HCT116 (cell line): ENCODE results near the gene ZNF148. TPM values are rescaled to one million over a fixed set of nuclear protein-coding genes. Genes with fewer than 3 reads are reported as not detected.
A peak's percentile ranks its signal among the peaks of the same experiment; 100 is the strongest.

Experiments used
- ATAC-seq: fragments of 200-7000 bp; cut with Tn5 transposase; 2 replicates; pipeline ENCODE4 v1.9.1; 2020; ENCODE audit warnings: mild to moderate bottlenecking, moderate library complexity
- BruUV-seq: library from RNA; stranded (reverse); fragments of 400-500 nt; replicated peaks from 2 replicates; lab custom pipeline; 2021; lab: Mats Ljungman, UMichigan
- CTCF ChIA-PET: fragments of 300-600 bp; sonication (Branson Sonifier 250); formaldehyde crosslinking; loops from one replicate; lab custom pipeline; 2021; ENCODE audit warnings: antibody characterized with exemption; lab: Charles Lee
- POLR2A ChIA-PET: fragments of 300-600, 350-600 bp; sonication (Branson Sonifier 250); formaldehyde crosslinking; loops from one replicate; lab custom pipeline; 2021; ENCODE audit warnings: antibody characterized with exemption; lab: Charles Lee
- RAD21 ChIA-PET, 2 experiments: fragments of 300-600 bp; sonication (Branson Sonifier 250); formaldehyde crosslinking; loops; one replicate each; lab custom pipeline; 2023; ENCODE audit warnings: low total read pairs in 2 of 2; ENCODE audit not compliant: uncharacterized antibody in 2 of 2, unreplicated experiment in 2 of 2, low non-redundant PET in 1 of 2; lab: Charles Lee
- DNase-seq: peaks from one replicate; pipeline ENCODE4 v3.0.0-alpha.2; 2010; ENCODE audit warnings: low read depth, low spot score
- H2AFZ ChIP-seq: fragments of 200-600 bp; shearing (Covaris generic), sonication (generic); 2 replicates; pipeline ENCODE4 v1.6.1; 2017; ENCODE audit warnings: low read depth, mixed run types, mixed read lengths, antibody characterized with exemption, low read length; ENCODE audit not compliant: poor library complexity, severe bottlenecking
- H3K27ac ChIP-seq: 2 replicates; pipeline ENCODE4 v1.5.1; 2012; ENCODE audit warnings: low read depth, low read length
- H3K27me3 ChIP-seq: fragments of 200-600 bp; sonication (generic); 2 replicates; pipeline ENCODE4 v1.6.1; 2016; ENCODE audit warnings: mixed run types, low read length, mixed read lengths; ENCODE audit not compliant: insufficient read depth
- H3K36me3 ChIP-seq, 2 experiments: fragments of 200-500 bp in 1 of 2; fragments of 200-600 bp in 1 of 2; sonication (Bioruptor generic) in 1 of 2; sonication (generic) in 1 of 2; 2 replicates each; pipeline versions ENCODE4 v1.5.1 to v1.6.1; 2014 to 2016; ENCODE audit warnings: low read length in 2 of 2, inconsistent platforms in 1 of 2, mixed read lengths in 1 of 2, mixed run types in 1 of 2; ENCODE audit not compliant: insufficient read depth in 2 of 2, control insufficient read depth in 1 of 2
- H3K4me1 ChIP-seq, 2 experiments: fragments of 200-600 bp in 1 of 2; sonication (generic) in 1 of 2; 2 replicates each; pipeline versions ENCODE4 v1.5.1 to v1.6.1; 2012 to 2017; ENCODE audit warnings: low read length in 2 of 2, inconsistent platforms in 1 of 2, mild to moderate bottlenecking in 1 of 2, mixed read lengths in 1 of 2, mixed run types in 1 of 2, moderate library complexity in 1 of 2; ENCODE audit not compliant: insufficient read depth in 2 of 2, control insufficient read depth in 1 of 2
- H3K4me2 ChIP-seq: fragments of 200-600 bp; sonication (generic); 2 replicates; pipeline ENCODE4 v1.6.1; 2017; ENCODE audit warnings: mixed run types, low read length, mixed read lengths
- H3K4me3 ChIP-seq, 2 experiments: fragments of 200-600 bp in 1 of 2; sonication (generic) in 1 of 2; replicated peaks in 1 of 2; 2 replicates each; pipeline ENCODE4 v1.5.1; 2011 to 2016; ENCODE audit warnings: low read length in 2 of 2, control low read depth in 1 of 2, low read depth in 1 of 2, mild to moderate bottlenecking in 1 of 2, mixed read lengths in 1 of 2, mixed run types in 1 of 2
- H3K79me2 ChIP-seq: fragments of 200-600 bp; sonication (generic); 2 replicates; pipeline ENCODE4 v1.6.1; 2017; ENCODE audit warnings: mild to moderate bottlenecking, mixed run types, low read length, moderate library complexity, mixed read lengths; ENCODE audit not compliant: insufficient read depth
- H3K9ac ChIP-seq: fragments of 200-600 bp; sonication (generic); 2 replicates; pipeline ENCODE4 v1.6.1; 2016; ENCODE audit warnings: low read length, mixed read lengths
- H3K9me2 ChIP-seq: fragments of 200-600 bp; sonication (generic), shearing (Covaris generic); 2 replicates; pipeline ENCODE4 v1.6.1; 2017; ENCODE audit warnings: mixed run types, mild to moderate bottlenecking, moderate library complexity; ENCODE audit not compliant: insufficient read depth
- H3K9me3 ChIP-seq, 2 experiments: fragments of 200-500 bp in 1 of 2; fragments of 200-600 bp in 1 of 2; sonication (Bioruptor generic) in 1 of 2; sonication (generic) in 1 of 2; 2 replicates each; pipeline ENCODE4 v1.6.1; 2014 to 2017; ENCODE audit warnings: low read length in 2 of 2, mixed read lengths in 2 of 2, inconsistent platforms in 1 of 2, low read depth in 1 of 2, mild to moderate bottlenecking in 1 of 2, mixed run types in 1 of 2, moderate library complexity in 1 of 2; ENCODE audit not compliant: control insufficient read depth in 1 of 2, insufficient read depth in 1 of 2
- H4K20me1 ChIP-seq: fragments of 200-600 bp; sonication (generic), shearing (Covaris generic); 2 replicates; pipeline ENCODE4 v1.6.1; 2017; ENCODE audit warnings: mixed run types, mild to moderate bottlenecking, moderate library complexity; ENCODE audit not compliant: insufficient read depth
- CBX3 ChIP-seq: IDR thresholded peaks from 2 replicates; pipeline ENCODE4 v1.6.1; 2012; ENCODE audit warnings: low read depth
- CEBPB ChIP-seq: IDR thresholded peaks from 2 replicates; pipeline ENCODE4 v1.6.1; 2012; ENCODE audit warnings: low read depth
- EZH2 ChIP-seq: fragments of 200-600 bp; sonication (generic); IDR thresholded peaks from 2 replicates; pipeline ENCODE4 v1.6.1; 2017; ENCODE audit warnings: antibody characterized with exemption, mixed run types
- RAD21 ChIP-seq: IDR thresholded peaks from 2 replicates; pipeline ENCODE4 v1.6.1; 2012; ENCODE audit warnings: low read depth, mild to moderate bottlenecking
- SP1 ChIP-seq: IDR thresholded peaks from 2 replicates; pipeline ENCODE4 v1.6.1; 2012; ENCODE audit warnings: low read depth
- SRF ChIP-seq: IDR thresholded peaks from 2 replicates; pipeline ENCODE4 v1.6.1; 2012; ENCODE audit warnings: low read depth
- ZFX ChIP-seq: fragments of 450-650 bp; IDR thresholded peaks from 2 replicates; pipeline ENCODE4 v1.6.1; 2017
- ZNF274 ChIP-seq: fragments of 200-500 bp; sonication (Bioruptor generic); IDR thresholded peaks from 2 replicates; pipeline ENCODE4 v1.6.1; 2014; ENCODE audit warnings: mild to moderate bottlenecking, low read depth, low read length, inconsistent platforms
- intact Hi-C: fragments of 100-400 bp; cut with micrococcal nuclease; formaldehyde crosslinking; loops from 2 replicates; pipeline ENCODE4 v1.10.0; 2022
- total RNA-seq: library from RNA; stranded (reverse); gene quantifications from one replicate; pipeline ENCODE4 v1.2.1, GENCODE V29; 2021; ENCODE audit not compliant: unreplicated experiment

The ZNF148 gene
- total RNA-seq, 1 experiment from 2014 or later: 35.0 TPM

GRCh38 chr3:125214738-125215137 lies 160.4 kb downstream of the ZNF148 start:
- Histone ChIP-seq H3K79me2 (peaks cover 15% of the 10 kb centered on the region; the same call in 1 of the 2 replicates), H3K4me3 (no peak overlapping the region), H2AFZ (no peak overlapping the region), H3K27ac (no peak overlapping the region), H4K20me1 (no peaks in the 10 kb centered on the region), H3K9me2 (no peaks in the 10 kb centered on the region), H3K27me3 (no peaks in the 10 kb centered on the region), H3K9me3 (no peaks in the 10 kb centered on the region), H3K4me1 (peaks cover 10 to 28% of the 10 kb centered on the region in 2 experiments), H3K4me2 (no peak overlapping the region), H3K36me3 (no peaks in the 10 kb centered on the region), H3K9ac (no peak overlapping the region)
- TF ChIP-seq SRF: no peak
- DNase-seq (no peak), ATAC-seq (no peak)
- BruUV-seq: no TSS peak
- ChIA-PET RAD21 (interaction anchor here in 1 of 2 experiments (0.7 kb wide), 1 partner anchor 151 kb away, joined by 4 read pairs; no protein-coding TSS in a partner anchor), CTCF (no interaction called here), POLR2A (no interaction called here)
- intact Hi-C loops: no loop called here

DNA sequence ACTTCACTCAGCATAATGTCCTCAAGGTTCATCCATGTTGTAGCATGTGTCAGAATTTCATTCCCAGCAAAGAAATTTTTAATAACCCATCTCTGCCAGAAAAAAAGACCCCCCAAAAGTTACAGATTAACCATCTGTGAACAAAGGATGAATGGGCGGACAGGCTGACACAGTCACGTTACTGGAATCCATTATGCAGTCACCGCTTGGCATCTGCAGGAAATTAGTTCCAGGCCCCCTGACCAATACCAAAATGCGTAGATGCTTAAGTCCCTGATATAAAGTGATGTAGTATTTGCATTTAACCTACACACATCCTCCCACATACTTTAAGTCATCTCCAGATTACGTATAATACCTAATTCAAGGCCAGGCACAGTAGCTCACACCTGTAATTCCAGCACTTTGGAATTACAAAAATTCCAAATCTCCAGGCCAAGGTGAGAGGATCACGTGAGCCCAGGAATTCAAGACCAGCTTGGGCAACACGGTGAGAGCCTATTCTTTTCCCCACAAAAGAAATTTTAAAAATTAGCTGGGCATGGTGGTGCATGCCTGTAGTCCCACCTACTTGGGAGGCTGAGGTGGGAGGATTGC lies 161.1 kb downstream of the ZNF148 start:
- H3K27me3 ChIP-seq: no peaks in the 10 kb centered on the region
- no peak for ATAC-seq
- no peaks in the 10 kb centered on the region for H3K9me2 ChIP-seq
- H3K79me2 ChIP-seq: peaks cover 15% of the 10 kb centered on the region; the same call in 1 of the 2 replicates
- H3K4me1 ChIP-seq: peaks cover 10 to 35% of the 10 kb centered on the region in 2 experiments
- H4K20me1 ChIP-seq: no peaks in the 10 kb centered on the region
- ChIA-PET CTCF (no interaction called here), POLR2A (no interaction called here), RAD21 (no interaction called here)
- no peak overlapping the region for H3K9ac ChIP-seq
- TF ChIP-seq RAD21 (no peak), CEBPB (no peak), SP1 (no peak), CBX3 (no peak), EZH2 (no peak), ZNF274 (no peak), ZFX (no peak)
- BruUV-seq: no TSS peak
- intact Hi-C loops: no loop called here
- H2AFZ ChIP-seq: no peak overlapping the region
- H3K27ac ChIP-seq: no peak overlapping the region
- no peak overlapping the region for H3K4me3 ChIP-seq
- DNase-seq: no peak
- H3K4me2 ChIP-seq: peak overlapping the region; percentile 96; the same call in 1 of the 2 replicates
- H3K9me3 ChIP-seq: no peaks in the 10 kb centered on the region
- H3K36me3 ChIP-seq: peaks cover 0 to 3% of the 10 kb centered on the region in 2 experiments; a peak in 1 of 4 replicates
